DMS 273 treated with DMSO at 0.1 percent for 48 hours (cell line): ENCODE data around the gene SMURF1.
"Not testable (repeated sequence)": the region's sequence is repeated elsewhere in the genome, so short reads cannot be mapped to it uniquely, and the experiment has no call there.

Experiments used
- DNase-seq: peaks from one replicate; lab custom pipeline; 2025; lab: John Stamatoyannopoulos, UW

Gene SMURF1

DNA sequence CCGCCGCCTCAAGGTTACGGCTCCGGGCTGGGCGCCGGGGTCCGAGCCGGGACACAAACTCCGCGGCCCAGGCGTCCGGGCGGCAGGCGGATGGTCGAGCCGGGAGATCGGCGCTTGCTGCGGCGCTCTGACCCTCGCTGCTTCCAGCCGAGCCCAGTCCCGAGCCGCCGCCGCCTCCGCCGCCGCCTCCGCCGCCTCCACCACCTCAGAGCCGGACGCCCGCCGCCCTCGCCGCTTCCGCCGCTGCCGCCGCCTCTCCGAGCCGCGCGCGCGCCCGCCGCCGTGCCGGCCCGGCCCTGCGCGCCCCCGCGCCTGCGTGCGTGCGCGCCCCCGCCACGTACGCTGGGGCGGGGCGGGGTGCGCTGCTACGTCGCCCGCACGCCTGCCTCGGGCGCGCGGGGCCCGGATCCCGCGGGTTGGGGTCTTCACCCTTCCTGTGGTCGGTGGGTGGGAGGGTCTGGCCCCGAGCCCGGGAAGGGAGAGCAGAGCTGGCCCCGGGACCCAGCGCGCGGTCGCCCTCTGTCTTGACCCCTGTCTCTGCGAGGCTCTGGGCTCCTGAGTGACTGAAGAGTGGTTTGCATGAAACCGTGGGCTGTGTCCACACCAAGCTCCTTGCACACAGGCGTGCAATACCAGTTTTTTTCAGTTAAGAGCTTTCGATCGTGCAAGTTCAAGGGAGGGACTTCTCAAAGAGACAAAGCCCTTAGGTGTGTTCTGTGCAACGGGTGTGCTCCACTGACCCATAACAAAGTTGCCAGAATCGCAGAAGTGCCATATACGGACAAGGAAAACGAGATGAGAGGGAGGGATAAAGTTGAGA, at the start of gene SMURF1:
TSS of gene SMURF1 (minus strand) at position 256 of the 820 bp plus-strand sequence. CDS start 328 bp downstream, outside the sequence.
- no peak for DNase-seq

DNA sequence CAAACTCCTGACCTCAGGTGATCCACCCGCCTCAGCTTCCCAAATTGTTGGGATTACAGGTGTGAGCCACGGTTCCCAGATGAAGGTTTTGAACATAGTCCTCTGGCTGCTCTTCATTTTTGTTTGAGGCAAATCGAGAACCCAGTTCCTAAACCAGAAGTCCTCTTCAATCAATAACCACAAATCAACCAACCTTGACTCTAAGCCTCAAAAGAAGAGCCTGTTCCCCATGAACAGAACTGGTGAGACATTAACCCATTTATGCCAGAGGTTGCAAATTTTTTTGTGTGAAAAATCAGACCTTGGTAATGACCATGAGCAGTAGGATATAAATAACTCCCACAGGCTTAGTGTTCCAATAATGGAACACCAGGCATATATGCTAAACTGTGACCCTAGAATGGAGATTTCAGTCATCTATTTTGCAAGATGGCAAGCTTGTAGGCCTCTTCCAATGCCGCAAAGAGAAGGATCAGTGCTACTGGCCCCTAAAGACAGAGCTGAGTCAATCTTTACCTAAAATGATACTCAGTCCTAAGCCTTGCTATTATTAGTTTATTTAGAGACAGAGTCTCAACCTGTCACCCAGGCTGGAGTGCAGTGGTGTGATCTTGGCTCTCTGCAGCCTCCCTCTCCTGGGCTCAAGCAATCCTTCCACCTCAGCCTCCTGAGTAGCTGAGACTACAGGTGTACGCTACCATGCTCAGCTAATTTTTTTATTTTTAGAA, 48.1 kb upstream of the SMURF1 start:
- DNase-seq = no peak

DNA sequence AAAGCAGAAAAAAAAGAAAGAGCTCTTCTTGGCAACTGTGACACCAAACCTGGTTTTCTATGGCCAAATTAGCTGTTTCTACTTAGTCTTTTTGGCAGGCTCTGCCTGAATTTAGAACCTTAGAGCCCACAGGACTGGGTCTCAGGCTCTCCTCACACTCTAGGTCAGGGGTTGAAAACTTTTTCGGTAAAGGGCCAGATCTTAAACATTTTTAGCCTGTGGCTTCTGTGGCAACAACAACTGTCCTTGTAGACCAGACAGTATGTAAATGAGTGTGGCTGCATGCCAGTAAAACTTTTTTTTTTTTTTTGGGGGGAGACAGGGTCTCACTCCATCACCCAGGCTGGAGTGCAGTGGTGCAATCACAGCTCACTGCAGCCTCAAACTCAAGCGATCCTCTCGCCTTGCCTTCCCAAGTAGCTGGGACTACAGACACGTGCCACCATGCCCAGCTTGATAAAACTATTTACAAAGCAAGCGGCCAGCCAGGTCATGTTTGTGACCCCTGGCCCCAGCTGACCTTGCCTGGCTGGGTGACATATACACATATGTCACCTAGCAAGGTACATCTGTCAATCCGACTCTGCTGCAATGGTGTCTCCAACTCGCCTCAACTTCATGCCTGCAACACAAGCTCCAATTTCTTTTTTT, 46.6 kb upstream of the SMURF1 start:
- DNase-seq = no peak

DNA sequence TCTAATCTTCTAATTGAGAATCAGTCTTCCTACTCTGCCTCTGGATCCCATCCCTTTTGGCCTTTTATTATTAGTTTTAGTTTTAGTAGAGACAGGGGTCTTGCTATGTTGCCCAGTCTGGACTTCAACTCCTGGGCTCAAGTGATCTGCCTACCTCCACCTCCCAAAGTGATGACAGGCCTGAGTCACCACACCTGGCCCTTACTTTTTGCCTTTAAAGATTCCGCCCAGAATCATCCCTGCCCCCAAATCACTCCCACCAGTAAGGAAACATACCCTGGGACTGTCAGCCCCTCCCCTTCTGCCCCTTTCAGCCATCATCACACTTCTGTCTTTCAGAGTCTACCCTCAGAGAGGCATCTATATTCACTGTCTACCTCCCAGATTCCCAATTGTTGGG, 45.3 kb upstream of the SMURF1 start:
- no peak for DNase-seq

DNA sequence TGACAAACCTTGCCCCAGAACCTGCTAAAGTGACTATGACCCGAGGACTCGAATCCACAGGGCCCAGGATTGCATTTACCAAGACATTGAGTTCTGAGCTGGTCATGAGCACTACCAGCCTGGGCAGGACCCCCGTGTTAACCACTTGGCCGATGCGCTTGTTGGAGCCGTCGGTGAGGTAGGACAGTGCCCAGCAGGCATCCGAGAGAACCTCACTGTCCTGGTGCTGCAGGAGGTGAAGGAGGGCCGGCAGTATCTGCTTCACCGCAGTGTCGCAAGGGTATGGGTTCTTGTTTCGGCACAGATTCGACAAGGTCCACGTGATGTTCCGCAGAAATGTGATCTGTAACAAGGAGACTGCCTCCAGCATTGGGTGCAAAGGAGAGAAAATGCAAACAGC, 44.3 kb upstream of the SMURF1 start:
- no peak for DNase-seq

DNA sequence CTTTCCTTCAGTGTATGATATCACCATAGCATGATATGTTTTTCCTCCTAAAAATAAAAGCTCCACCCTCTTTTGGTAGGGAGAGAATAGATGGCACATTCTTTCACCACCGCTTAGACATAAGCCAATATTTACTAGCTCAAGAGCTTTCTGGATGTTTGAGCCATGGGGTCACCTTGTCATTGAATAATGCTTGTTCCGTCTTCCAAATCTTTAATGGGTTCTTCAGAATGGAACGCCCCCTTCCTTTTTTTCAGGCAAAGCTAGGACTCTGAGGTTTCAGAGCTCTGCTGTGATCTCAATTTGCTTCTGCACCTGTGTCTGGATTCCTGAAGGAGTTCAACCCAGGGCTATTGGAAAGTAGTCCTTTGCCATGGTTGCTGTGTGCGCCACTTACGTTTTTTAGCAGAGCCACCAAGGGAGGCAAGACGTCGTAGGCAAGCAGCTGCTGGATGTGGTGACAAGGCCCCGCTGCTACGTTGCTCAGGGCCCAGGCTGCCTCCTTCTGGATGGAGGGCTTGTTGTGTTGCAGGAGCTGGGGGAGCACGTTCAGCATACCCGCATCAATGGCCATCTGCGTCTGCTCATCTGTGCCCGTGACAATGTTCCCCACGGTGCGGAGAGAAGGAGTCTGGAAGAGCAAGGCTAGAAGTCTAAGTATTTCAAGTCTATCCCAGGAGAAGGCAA, 40.8 kb upstream of the SMURF1 start:
- DNase-seq = no peak

DNA sequence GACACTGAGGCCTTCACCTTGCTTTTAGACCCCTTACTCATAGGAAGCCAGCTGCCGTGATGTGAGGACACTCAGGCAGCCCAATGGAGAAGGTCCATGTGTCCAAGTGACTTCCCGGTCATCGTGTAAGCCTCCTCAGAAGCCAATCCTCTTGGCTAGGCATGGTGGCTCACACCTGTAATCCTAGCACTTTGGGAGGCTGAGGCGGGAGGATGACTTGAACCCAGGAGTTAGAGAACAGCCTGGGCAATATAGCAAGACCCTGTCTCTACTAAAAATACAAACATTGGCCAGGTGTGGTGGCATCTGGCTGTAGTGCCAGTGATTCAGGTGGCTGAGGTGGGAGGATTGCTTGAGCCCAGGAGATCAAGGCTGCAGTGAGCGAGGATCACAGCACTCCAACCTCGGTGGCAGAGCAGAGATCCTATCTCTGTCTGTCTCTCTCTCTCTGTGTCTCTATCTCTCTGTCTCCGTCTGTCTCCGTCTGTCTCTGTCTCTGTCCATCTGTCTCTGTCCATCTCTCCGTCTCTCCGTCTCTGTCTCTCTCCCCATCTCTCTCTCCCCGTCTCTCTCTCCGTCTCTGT, 36.3 kb upstream of the SMURF1 start:
- DNase-seq = no peak

DNA sequence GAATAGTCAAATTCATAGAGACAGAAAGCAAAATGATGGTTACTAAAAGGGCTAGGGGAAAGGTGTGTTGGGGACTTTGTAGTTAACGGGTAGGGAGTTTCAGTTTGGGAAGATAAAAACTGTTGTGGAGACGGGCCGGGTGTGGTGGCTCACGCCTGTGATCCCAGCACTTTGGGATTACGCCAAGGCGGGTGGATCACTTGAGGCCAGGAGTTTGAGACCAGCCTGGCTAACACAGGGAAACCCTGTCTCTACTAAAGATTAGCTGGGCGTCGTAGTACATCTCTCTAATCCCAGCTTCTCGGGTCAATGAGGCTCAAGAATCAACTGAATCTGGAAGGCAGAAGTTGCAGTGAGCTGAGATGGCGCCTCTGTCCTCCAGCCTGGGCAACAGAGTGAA, 33.3 kb upstream of the SMURF1 start:
- DNase-seq = no peak

DNA sequence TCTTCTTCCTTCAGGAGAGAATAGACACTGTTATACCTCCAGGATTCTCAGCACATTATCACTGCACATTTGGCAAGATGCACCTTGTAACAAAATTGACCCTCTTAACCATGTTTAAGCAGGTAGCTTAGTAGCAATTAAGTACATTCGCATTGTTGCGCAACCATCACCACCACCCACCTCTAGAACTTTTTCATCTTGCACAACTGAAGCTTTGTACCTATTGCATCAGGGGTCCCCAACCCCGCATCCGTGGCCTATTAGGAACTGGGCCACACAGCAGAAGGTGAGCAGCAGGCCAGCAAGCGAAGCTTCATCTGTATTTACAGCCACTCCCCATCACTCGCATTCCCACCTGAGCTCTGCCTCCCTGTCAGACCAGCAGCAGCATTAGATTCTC, 29.9 kb upstream of the SMURF1 start:
- DNase-seq = no peak

DNA sequence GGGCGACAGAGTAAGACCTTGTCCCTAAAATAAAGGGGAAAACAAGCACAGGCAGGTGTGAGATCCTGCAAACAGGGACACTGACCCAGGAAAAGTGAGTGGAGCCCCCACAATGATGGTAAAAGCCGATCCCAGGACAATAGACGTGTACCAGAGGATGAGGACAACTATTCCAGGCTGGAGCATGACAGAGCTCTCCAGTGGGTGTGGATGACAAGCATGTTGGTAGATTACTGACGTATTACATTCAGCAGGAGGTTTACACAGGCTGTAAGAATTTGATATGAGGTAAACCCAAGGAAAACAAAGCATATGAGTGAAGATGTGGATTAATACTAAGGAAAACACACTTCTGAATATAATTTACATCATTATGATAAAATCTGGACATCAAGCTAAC, 27.8 kb upstream of the SMURF1 start:
- no peak for DNase-seq

DNA sequence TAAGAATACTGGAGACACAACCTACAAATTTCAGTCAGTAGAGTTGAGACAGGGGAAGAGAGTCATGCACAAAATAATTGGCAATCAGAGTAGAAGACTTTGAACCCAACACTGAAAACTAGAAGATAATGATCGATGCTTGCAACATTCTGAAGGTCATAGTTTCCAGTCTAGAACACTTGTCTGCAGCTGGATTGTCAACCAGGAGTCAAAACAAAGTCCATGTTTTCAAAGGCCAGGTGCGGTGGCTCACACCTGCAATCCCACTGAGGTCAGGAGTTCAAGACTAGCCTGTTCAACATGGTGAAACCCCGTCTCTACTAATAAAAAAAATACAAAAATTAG, 26.8 kb upstream of the SMURF1 start:
- DNase-seq = no peak

DNA sequence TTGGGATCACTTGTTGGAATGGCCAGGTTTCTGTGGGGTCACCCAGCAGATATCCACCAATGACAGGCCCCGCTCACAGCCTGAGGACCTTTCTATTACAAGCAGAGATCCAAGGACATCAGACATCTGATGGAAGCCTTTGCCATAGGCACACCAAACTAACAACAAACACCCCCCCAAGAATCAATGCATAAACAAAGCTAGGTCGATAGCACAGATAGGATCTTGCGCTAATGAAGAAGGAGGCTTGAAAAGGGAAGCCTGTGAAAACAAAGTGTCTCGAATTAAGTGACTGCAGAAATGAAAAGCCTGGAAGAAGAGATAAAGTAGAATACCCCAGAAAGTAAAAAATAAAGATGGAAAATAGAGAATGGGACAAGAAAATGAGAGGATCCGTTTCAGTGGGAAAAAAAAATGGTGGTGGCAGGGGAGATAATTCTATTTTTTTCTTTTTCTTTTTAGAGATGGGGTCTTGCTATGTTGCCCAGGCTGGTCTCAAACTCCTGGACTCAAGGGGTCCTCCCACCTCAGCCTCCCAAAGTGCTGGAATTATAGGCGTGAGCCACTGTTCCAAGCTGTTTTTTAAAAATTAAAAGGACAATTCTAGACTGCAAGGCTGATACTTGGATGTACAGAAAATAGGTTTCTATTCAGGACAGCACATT, 26.3 kb upstream of the SMURF1 start:
- no peak for DNase-seq

DNA sequence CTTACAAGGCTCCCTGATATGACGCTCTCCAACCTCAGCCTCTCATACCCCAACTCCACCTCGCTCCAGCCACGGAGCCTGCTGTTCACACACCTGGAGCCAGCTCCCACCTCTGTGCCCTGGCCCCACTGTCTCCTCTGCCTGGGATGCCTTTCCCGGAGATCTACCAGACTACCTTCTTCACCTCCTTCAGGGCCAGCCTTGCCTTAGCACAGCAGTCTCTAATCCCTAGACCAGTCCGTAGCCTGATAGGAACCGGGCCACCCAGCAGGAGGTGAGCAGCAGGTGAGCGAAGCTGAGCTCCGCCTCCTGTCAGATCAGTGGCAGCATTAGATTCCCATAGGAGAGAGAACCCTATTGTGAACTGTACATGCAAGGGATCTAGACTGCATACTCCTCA, 23.2 kb upstream of the SMURF1 start:
- no peak for DNase-seq

DNA sequence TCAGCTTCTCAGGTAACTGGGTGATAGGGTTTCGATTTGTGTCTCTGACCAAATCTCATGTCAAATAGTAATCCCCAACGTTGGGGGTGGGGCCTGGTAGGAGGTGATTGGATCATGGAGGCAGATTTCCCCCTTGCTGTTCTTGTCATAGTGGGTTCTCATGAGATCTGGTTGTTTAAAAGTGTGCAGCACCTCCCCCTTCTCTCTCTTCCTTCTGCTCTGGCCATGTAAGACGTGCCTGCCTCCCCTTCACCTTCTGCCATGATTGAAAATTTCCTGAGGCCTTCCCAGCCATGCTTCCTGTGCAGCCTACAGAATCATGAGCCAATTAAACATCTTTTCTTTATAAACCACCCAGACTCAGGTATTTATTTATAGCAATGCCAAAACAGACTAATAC, 21.9 kb upstream of the SMURF1 start:
- DNase-seq = no peak

DNA sequence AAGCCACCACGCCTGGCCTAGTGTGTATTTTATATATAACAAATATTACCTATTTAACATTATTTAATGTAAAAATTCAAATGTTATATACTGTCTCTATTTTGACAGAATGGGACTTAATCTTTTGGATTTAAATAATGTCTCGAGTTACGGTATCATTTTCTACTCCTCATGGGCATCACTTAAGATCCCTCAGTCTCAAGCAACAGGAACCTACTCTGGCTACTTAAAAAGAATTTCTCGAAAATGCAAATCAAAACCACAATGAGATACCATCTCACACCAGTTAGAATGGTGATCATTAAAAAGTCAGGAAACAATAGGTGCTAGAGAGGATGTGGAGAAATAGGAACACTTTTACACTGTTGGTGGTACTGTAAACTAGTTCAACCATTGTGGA, 19.8 kb upstream of the SMURF1 start:
- not testable (repeated sequence) for DNase-seq

DNA sequence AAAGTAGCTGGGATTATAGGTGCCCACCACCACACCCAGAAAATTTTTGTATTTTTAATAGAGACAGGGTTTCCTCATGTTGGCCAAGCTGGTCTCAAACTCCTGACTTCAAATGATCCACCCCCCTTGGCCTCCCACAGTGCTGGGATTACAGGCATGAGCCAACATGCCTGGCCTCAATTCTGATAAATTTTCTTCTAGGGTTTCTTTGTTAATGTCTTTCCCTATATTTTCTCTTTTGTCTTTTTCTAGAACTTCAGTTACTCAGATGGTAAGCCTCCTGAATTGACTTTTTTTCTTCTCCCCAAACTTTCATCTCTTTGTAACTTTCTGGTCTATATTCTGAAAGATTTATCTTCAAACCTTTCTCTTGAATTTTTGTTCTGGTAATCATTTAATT, 12.7 kb upstream of the SMURF1 start:
- DNase-seq = no peak

DNA sequence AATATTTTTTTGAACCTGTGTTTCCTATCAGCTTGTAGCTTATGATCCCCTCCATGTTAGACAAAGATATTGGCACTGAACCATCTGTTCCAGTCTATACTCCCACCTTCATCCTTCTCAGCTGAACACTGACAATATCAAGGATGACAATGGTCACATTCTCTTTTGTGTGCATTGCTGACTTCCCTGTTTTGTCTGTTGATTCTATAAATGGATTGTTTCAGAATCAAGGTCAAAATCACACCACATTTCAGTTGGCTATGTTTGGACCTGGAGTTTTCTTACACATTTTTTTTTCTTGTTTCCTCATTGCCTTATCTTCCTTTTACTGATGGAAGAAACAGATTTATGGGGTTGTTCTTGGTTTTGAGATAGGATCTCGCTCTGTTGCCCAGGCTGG, 11.3 kb upstream of the SMURF1 start:
- no peak for DNase-seq

DNA sequence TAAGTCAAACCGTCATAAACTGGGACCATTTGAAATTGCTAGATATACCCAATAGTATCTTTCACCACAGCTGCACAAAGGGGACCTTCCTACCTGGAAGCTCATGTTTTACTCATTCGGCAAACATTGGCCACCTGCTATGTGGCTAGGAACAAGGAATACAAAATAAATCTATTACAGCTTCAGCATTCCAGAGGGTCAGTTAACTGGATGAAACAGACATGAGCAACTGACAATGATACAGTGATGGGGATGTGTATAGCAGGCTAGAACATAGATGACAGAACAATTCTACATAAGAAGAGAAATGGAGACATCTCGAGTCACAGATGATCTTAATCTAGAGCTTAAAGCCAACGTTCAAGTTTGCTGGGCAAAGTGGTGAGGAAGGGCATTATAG, 3.1 kb upstream of the SMURF1 start:
- no peak for DNase-seq

DNA sequence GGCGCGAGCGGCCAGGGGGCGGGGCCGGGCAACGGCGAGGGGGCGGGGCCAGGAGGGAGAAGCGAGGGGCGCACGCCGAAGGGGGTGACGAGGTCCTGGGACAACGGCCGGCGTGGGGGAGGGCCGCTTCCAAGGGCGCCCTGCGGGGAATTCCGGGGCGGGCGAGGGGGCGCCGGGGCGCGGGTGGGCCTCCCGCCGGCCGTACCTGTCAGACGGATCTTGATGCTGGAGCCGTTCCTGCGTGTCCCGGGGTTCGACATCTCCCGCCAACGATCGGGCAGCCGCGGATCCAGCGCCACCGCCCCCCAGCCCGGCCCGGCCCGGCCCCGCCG, 421 bp downstream of the SMURF1 start:
- DNase-seq = peak; percentile 45

DNA sequence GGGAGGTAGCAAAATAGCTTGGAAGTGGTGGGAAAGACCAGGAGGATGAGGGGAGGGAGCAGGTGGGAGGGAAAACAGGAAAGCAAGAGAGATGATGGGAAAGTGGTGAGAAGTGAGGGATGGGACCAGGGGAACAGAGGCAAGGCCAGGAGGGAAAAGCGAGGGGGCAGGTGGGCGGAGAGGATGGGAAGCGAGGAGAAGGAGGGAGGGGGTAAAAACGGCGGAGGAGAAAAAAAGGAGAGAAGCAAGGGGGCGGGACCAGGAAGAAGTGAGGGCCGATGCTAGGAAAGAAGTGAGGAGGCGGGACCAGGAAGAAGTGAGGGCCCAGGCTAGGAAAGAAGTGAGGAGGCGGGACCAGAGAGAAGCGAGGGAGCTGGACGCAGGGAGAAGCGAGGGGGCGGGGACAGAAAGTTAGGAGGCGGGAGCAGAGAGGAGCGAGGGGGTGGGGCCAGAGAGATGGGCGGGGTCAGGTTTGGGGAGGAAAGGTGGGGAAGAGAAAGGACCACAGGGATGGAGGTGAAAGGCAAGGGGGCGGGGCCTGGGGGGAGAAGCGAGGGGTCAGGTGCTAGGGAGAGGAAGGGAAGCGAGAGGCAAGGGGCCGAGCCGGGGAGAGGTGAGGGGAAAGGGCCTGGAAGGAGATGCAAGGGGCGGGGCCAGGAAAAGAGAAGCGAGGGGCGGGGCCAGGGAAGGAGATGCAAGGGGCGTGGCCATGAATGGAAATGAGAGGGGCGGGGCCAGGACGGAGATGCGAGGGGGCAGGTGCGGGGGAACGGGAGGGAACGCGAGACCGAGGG, 984 bp downstream of the SMURF1 start:
- no peak for DNase-seq
